ENCODE results near the gene GPA33. TPM values are rescaled to one million over a fixed set of nuclear protein-coding genes. Genes with fewer than 3 reads are reported as not detected.

Gene GPA33
- total and polyA plus RNA-seq, 9 of the 15 experiments (the other 6 are each of a cell fraction or from before 2014, with no cell fraction given): 0.13 TPM; not detected in 8

- no peak for TF ChIP-seq BRF2 (IDR thresholded peaks at IDR 0.05; ENCODE audit: borderline replicate concordance, insufficient read depth, insufficient read length)
- no peak for TF ChIP-seq CTCFL (IDR thresholded peaks at IDR 0.05; ENCODE audit: borderline replicate concordance, insufficient read depth, low read depth, low read length, poor library complexity, severe bottlenecking)
- no peak for TF ChIP-seq HMG20B (CRISPR knock-in tag; IDR thresholded peaks at IDR 0.05)
- no peak for TF ChIP-seq CREB5 (CRISPR knock-in tag; IDR thresholded peaks at IDR 0.05)
- TF ChIP-seq CBFA2T2 (conservative IDR thresholded peaks at IDR 0.05): no peak
- TF ChIP-seq ZNF124 (CRISPR knock-in tag; IDR thresholded peaks at IDR 0.05): no peak
- no peak for TF ChIP-seq CC2D1A (IDR thresholded peaks at IDR 0.05)
Observed at GRCh38 chr1:167022384-167022783, 67.8 kb downstream of the GPA33 start (continued).
